Suprapubic skin (tissue), 4 donors: Measurements from ENCODE around the gene FSTL1.

Source experiments
- POLR2A ChIP-seq, 2 donors: fragments of 450-650 bp; IDR thresholded peaks; one replicate each; pipeline ENCODE4 v1.6.1; 2017; ENCODE audit warnings: antibody characterized with exemption in 2 of 2, mild to moderate bottlenecking in 2 of 2, moderate library complexity in 2 of 2
- POLR2AphosphoS5 ChIP-seq, 3 donors: sonication (generic); formaldehyde crosslinking; IDR thresholded peaks; one replicate each; pipeline ENCODE4 v1.6.1; 2017; ENCODE audit warnings: antibody characterized with exemption in 3 of 3
- TF ChIP-seq, protein P1 (sequence below), 2 donors: fragments of 200-600 bp in 1 of 2; fragments of 450-650 bp in 1 of 2; sonication (generic) in 1 of 2; IDR thresholded peaks; one replicate each; pipeline ENCODE4 v1.5.1; 2016 to 2019; ENCODE audit warnings: antibody characterized with exemption in 2 of 2, mild to moderate bottlenecking in 1 of 2, moderate library complexity in 1 of 2

DNA sequence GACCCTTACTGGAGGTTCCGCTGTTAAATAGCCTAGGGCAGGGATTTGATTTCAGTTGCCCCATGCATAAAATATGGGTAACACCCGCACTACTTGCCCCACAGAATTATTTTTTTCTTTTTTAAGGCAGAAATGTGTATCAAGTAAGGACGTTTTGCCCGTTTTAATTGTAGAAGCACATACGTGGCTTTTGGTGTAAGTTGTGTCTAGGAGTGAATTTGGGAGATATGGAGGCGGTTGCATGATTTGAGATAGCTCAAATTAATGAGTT is 101.0 kb downstream of the FSTL1 start:
- no peak for TF ChIP-seq POLR2A (IDR thresholded peaks at IDR 0.05)
- no peak for TF ChIP-seq POLR2AphosphoS5 (IDR thresholded peaks at IDR 0.05)
- TF ChIP-seq, protein P1, sequence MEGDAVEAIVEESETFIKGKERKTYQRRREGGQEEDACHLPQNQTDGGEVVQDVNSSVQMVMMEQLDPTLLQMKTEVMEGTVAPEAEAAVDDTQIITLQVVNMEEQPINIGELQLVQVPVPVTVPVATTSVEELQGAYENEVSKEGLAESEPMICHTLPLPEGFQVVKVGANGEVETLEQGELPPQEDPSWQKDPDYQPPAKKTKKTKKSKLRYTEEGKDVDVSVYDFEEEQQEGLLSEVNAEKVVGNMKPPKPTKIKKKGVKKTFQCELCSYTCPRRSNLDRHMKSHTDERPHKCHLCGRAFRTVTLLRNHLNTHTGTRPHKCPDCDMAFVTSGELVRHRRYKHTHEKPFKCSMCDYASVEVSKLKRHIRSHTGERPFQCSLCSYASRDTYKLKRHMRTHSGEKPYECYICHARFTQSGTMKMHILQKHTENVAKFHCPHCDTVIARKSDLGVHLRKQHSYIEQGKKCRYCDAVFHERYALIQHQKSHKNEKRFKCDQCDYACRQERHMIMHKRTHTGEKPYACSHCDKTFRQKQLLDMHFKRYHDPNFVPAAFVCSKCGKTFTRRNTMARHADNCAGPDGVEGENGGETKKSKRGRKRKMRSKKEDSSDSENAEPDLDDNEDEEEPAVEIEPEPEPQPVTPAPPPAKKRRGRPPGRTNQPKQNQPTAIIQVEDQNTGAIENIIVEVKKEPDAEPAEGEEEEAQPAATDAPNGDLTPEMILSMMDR (IDR thresholded peaks at IDR 0.05) = no peak
